ENCODE data around the gene CLASP2.

Gene CLASP2

DNA sequence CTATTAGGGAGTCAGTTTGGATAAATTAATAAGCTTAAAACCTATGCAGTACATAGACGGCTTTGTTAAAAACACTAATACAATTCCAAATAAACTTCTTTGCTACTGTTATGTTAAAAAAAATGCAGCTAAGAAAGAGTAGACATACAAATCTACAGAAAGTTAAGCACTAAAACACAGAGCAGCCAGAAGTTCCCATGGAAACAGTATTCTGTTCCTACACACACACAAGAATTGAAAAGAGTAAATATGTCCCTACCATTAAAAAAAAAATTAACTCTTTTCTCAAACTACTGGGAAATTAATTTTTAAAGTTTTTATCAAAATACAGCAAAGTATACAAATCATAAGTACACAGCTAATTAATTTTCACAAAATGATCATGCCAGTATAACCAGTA lies 71.6 kb downstream of the CLASP2 start:
- TF ChIP-seq EZH2 (optimal IDR thresholded peaks at IDR 0.05; ENCODE audit: low read depth, low read length) (no peak), EZH2phosphoT487 (IDR thresholded peaks at IDR 0.05; ENCODE audit: low read length) (no peak)
- TF ChIP-seq, protein P1, sequence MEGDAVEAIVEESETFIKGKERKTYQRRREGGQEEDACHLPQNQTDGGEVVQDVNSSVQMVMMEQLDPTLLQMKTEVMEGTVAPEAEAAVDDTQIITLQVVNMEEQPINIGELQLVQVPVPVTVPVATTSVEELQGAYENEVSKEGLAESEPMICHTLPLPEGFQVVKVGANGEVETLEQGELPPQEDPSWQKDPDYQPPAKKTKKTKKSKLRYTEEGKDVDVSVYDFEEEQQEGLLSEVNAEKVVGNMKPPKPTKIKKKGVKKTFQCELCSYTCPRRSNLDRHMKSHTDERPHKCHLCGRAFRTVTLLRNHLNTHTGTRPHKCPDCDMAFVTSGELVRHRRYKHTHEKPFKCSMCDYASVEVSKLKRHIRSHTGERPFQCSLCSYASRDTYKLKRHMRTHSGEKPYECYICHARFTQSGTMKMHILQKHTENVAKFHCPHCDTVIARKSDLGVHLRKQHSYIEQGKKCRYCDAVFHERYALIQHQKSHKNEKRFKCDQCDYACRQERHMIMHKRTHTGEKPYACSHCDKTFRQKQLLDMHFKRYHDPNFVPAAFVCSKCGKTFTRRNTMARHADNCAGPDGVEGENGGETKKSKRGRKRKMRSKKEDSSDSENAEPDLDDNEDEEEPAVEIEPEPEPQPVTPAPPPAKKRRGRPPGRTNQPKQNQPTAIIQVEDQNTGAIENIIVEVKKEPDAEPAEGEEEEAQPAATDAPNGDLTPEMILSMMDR (IDR thresholded peaks at IDR 0.05; ENCODE audit: low read length), result no peak
- no peaks in the 10 kb centered on the region for H4K20me1 ChIP-seq (ENCODE audit: insufficient read depth, low read length)
- no peaks in the 10 kb centered on the region for H3K36me3 ChIP-seq (replicated peaks; ENCODE audit: insufficient read depth, low read length)
- no peaks in the 10 kb centered on the region for H3F3A ChIP-seq (ENCODE audit: insufficient read depth, low read length)
- no peak overlapping the region for H2AFZ ChIP-seq (ENCODE audit: low read length)
- H3K9ac ChIP-seq (ENCODE audit: low read length), result no peak overlapping the region
- H3K27me3 ChIP-seq (replicated peaks; ENCODE audit: insufficient read depth, low read length), result no peaks in the 10 kb centered on the region
- 0 out of 2 replicates have a peak, but pooled peaks cover 4% of the 10 kb centered on the region for H3K79me2 ChIP-seq (ENCODE audit: low read length)
- no peak overlapping the region for H3K4me3 ChIP-seq (ENCODE audit: low read length)
- H3K9me2 ChIP-seq (replicated peaks; ENCODE audit: insufficient read depth, low read length), result no peaks in the 10 kb centered on the region
- no peaks in the 10 kb centered on the region for H3K4me1 ChIP-seq (ENCODE audit: low read length)
- H3K27ac ChIP-seq (ENCODE audit: low read length), result no peak overlapping the region
- no peak for DNase-seq
- no peak overlapping the region for H3K4me2 ChIP-seq (ENCODE audit: low read depth, low read length)
- H3K9me3 ChIP-seq (replicated peaks; ENCODE audit: insufficient read depth, low read length), result no peaks in the 10 kb centered on the region

DNA sequence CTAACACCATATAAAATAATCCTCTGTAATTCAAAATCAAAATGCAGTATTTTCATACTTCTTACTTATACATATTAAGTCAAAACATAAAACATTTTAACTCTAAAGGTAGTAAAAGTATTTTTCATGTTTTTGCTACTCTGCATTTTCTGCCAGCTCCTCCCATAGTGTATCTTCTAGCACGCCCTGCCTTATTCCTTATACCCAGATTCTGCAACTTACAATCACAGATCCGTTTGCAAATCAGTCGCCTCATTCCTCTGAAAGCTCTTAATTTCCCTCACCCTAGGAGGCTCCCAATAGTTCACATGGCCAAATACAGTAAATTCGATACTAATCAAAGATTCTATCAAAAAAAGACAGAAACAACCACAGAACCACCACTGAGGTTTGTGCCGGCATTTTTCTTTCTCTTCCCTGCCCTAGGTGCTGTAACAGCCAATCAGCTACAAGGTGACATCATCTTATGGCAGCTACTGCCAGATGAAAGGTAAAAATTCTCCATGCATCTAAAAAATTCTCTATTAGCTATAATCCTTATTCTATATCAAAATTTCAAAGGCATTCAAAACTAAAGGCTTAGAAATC lies 72.9 kb downstream of the CLASP2 start:
- Histone ChIP-seq H4K20me1 (ENCODE audit: insufficient read depth, low read length) (no peaks in the 10 kb centered on the region), H3K27ac (ENCODE audit: low read length) (no peak overlapping the region), H3K27me3 (replicated peaks; ENCODE audit: insufficient read depth, low read length) (no peaks in the 10 kb centered on the region), H3K4me3 (ENCODE audit: low read length) (no peak overlapping the region), H3K9me3 (replicated peaks; ENCODE audit: insufficient read depth, low read length) (no peaks in the 10 kb centered on the region), H3K4me1 (ENCODE audit: low read length) (peaks cover 4% of the 10 kb centered on the region; the same call in 1 of the 2 replicates), H3K9me2 (replicated peaks; ENCODE audit: insufficient read depth, low read length) (no peaks in the 10 kb centered on the region), H2AFZ (ENCODE audit: low read length) (no peak overlapping the region), H3K36me3 (replicated peaks; ENCODE audit: insufficient read depth, low read length) (no peaks in the 10 kb centered on the region), H3K9ac (ENCODE audit: low read length) (no peak overlapping the region), H3F3A (ENCODE audit: insufficient read depth, low read length) (no peaks in the 10 kb centered on the region), H3K79me2 (ENCODE audit: low read length) (0 out of 2 replicates have a peak, but pooled peaks cover 4% of the 10 kb centered on the region), H3K4me2 (ENCODE audit: low read depth, low read length) (no peak overlapping the region)
- no peak for DNase-seq
- TF ChIP-seq, protein P1 (IDR thresholded peaks at IDR 0.05; ENCODE audit: low read length), result no peak
- no peak for TF ChIP-seq EZH2phosphoT487 (IDR thresholded peaks at IDR 0.05; ENCODE audit: low read length)

DNA sequence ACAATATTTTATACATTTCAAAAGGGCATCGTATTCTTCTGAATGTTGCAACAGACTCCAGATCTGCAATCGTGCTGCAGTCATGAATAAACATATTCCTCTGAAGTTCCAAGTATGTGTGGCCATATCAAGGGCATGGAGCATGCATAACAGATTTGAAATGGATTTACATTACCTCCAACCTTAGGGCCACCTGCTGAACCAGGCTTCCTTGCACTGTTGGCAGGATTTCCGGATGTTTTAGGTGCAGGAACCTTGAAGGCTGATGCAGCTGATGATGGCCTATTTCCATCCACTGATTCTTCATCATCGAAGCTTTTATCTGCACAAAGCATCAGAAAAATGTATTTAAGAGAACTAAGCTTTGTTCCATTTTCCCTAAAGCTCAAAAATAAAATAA lies 73.5 kb downstream of the CLASP2 start:
- Histone ChIP-seq H3K4me1 (ENCODE audit: low read length) (peaks cover 4% of the 10 kb centered on the region; the same call in 1 of the 2 replicates), H3K27ac (ENCODE audit: low read length) (no peak overlapping the region), H3K9me3 (replicated peaks; ENCODE audit: insufficient read depth, low read length) (no peaks in the 10 kb centered on the region), H3K9me2 (replicated peaks; ENCODE audit: insufficient read depth, low read length) (no peaks in the 10 kb centered on the region), H4K20me1 (ENCODE audit: insufficient read depth, low read length) (no peaks in the 10 kb centered on the region), H3K36me3 (replicated peaks; ENCODE audit: insufficient read depth, low read length) (no peaks in the 10 kb centered on the region), H3K79me2 (ENCODE audit: low read length) (0 out of 2 replicates have a peak, but pooled peaks cover 4% of the 10 kb centered on the region), H3K27me3 (replicated peaks; ENCODE audit: insufficient read depth, low read length) (no peaks in the 10 kb centered on the region), H3K9ac (ENCODE audit: low read length) (no peak overlapping the region), H2AFZ (ENCODE audit: low read length) (no peak overlapping the region), H3K4me2 (ENCODE audit: low read depth, low read length) (no peak overlapping the region), H3K4me3 (ENCODE audit: low read length) (no peak overlapping the region), H3F3A (ENCODE audit: insufficient read depth, low read length) (no peaks in the 10 kb centered on the region)
- no peak for DNase-seq
- TF ChIP-seq EZH2phosphoT487 (IDR thresholded peaks at IDR 0.05; ENCODE audit: low read length) (no peak), EZH2 (optimal IDR thresholded peaks at IDR 0.05; ENCODE audit: low read depth, low read length) (no peak)
- TF ChIP-seq, protein P1 (IDR thresholded peaks at IDR 0.05; ENCODE audit: low read length), result no peak

Measured in MM.1S (cell line).